IPS-18c (cell line): Measurements from ENCODE around the gene ZNG1C.
"Not testable (repeated sequence)": the region's sequence is repeated elsewhere in the genome, so short reads cannot be mapped to it uniquely, and the experiment has no call there.

ENCODE experiments used
- H3K4me3 ChIP-seq: 2 replicates; pipeline ENCODE4 v1.7.0; 2013; ENCODE audit warnings: low read depth, mild to moderate bottlenecking, low read length, moderate library complexity; ENCODE audit not compliant: insufficient read depth
- H3K9me3 ChIP-seq: one replicate; pipeline ENCODE4 v1.6.1; 2013; ENCODE audit warnings: mild to moderate bottlenecking, low read length, moderate library complexity; ENCODE audit not compliant: control insufficient read depth, insufficient read depth

Gene ZNG1C

GRCh38 chr9:68335935-68336334 lies 94.2 kb downstream of the ZNG1C start:
- not testable (repeated sequence) for H3K9me3 ChIP-seq, H3K4me3 ChIP-seq

- H3K9me3 ChIP-seq, H3K4me3 ChIP-seq: not testable (repeated sequence)
Observed at GRCh38 chr9:68336639-68337339, 95.0 kb downstream of the ZNG1C start.

- H3K9me3 ChIP-seq, H3K4me3 ChIP-seq: not testable (repeated sequence)
Observed at GRCh38 chr9:68338000-68338399, 96.2 kb downstream of the ZNG1C start.

- H3K9me3 ChIP-seq, H3K4me3 ChIP-seq: not testable (repeated sequence)
Observed at GRCh38 chr9:68342265-68343025, 100.7 kb downstream of the ZNG1C start.

- H3K9me3 ChIP-seq, H3K4me3 ChIP-seq: not testable (repeated sequence)
Observed at GRCh38 chr9:68343242-68343641, 101.5 kb downstream of the ZNG1C start.

GRCh38 chr9:68343992-68344391 lies 102.2 kb downstream of the ZNG1C start:
- H3K9me3 ChIP-seq, H3K4me3 ChIP-seq: not testable (repeated sequence)
